Measurements from ENCODE around the gene TRIM38.
"Not testable (repeated sequence)": the region's sequence is repeated elsewhere in the genome, so short reads cannot be mapped to it uniquely, and the experiment has no call there.

The TRIM38 gene

DNA sequence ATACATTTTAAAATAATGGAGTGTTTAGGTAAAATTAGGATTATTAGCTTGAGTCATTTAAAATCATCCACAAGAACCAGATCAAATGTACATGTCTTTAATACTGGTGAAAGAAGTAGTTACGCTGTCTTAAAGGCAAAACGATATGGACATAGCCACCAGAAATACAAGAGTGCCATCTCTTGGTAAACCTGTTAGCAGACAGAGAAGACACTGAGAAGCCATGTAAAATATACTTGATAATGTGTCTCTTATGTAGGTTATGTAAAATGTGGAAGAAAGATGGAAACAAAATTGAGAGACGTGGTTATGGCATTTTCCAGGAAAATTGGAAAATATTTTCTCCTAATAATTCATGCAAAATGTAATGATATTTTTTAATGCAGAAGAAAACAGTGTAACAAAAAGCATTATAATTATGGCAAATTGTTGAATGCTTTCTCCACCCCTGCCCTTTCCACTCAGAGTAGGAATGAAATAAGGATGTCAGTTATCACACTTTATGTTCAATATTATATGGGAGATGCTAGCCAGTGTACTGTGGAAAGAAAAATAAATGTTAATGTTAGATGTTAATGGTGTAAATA lies 19.9 kb upstream of the TRIM38 start:
- no peak overlapping the region for H3K4me3 ChIP-seq (ENCODE audit: low read depth, low read length, poor library complexity, severe bottlenecking)
- no peaks in the 10 kb centered on the region for H3K9me3 ChIP-seq (ENCODE audit: low read length)
- TF ChIP-seq CTCF (IDR thresholded peaks at IDR 0.05; ENCODE audit: low read length) (peak; percentile 85), EZH2 (IDR thresholded peaks at IDR 0.05; ENCODE audit: borderline replicate concordance, low read length) (no peak)
- H3K4me1 ChIP-seq (ENCODE audit: insufficient read depth, low read length, severe bottlenecking) = no peaks in the 10 kb centered on the region
- H3K79me2 ChIP-seq (ENCODE audit: insufficient read depth, low read length) = no peaks in the 10 kb centered on the region
- no peaks in the 10 kb centered on the region for H4K20me1 ChIP-seq (ENCODE audit: insufficient read depth, low read length)
- H3F3A ChIP-seq (ENCODE audit: insufficient read depth, low read length) = no peaks in the 10 kb centered on the region
- H3K4me2 ChIP-seq (ENCODE audit: low read length) = no peak overlapping the region
- no peak overlapping the region for H3K27ac ChIP-seq (ENCODE audit: low read depth, low read length, poor library complexity, severe bottlenecking)
- no peaks in the 10 kb centered on the region for H3K36me3 ChIP-seq (ENCODE audit: insufficient read depth, low read length)
- H2AFZ ChIP-seq (ENCODE audit: low read length) = no peak overlapping the region
- H3K27me3 ChIP-seq (ENCODE audit: insufficient read depth, low read length) = no peaks in the 10 kb centered on the region; the same call in 1 of the 2 replicates
- H3K9me2 ChIP-seq (ENCODE audit: low read depth, low read length) = no peaks in the 10 kb centered on the region
- H3K9ac ChIP-seq (ENCODE audit: low read length) = no peak overlapping the region

GRCh38 chr6:25943887-25944286 lies 18.7 kb upstream of the TRIM38 start:
- no peak overlapping the region for H2AFZ ChIP-seq (ENCODE audit: low read length)
- no peaks in the 10 kb centered on the region for H3K9me3 ChIP-seq (ENCODE audit: low read length)
- H4K20me1 ChIP-seq (ENCODE audit: insufficient read depth, low read length) = no peaks in the 10 kb centered on the region
- H3K4me3 ChIP-seq (ENCODE audit: low read depth, low read length, poor library complexity, severe bottlenecking) = no peak overlapping the region
- no peak overlapping the region for H3K9ac ChIP-seq (ENCODE audit: low read length)
- no peaks in the 10 kb centered on the region for H3K4me1 ChIP-seq (ENCODE audit: insufficient read depth, low read length, severe bottlenecking)
- H3K27me3 ChIP-seq (ENCODE audit: insufficient read depth, low read length) = no peaks in the 10 kb centered on the region; the same call in 1 of the 2 replicates
- no peak overlapping the region for H3K4me2 ChIP-seq (ENCODE audit: low read length)
- H3F3A ChIP-seq (ENCODE audit: insufficient read depth, low read length) = no peaks in the 10 kb centered on the region
- H3K36me3 ChIP-seq (ENCODE audit: insufficient read depth, low read length) = no peaks in the 10 kb centered on the region
- H3K79me2 ChIP-seq (ENCODE audit: insufficient read depth, low read length) = no peaks in the 10 kb centered on the region
- no peak for TF ChIP-seq CTCF (IDR thresholded peaks at IDR 0.05; ENCODE audit: low read length)
- TF ChIP-seq EZH2 (IDR thresholded peaks at IDR 0.05; ENCODE audit: borderline replicate concordance, low read length) = no peak
- no peaks in the 10 kb centered on the region for H3K9me2 ChIP-seq (ENCODE audit: low read depth, low read length)
- H3K27ac ChIP-seq (ENCODE audit: low read depth, low read length, poor library complexity, severe bottlenecking) = no peak overlapping the region

- Histone ChIP-seq H3K9ac (ENCODE audit: low read length) (no peak overlapping the region), H3K27me3 (ENCODE audit: insufficient read depth, low read length) (no peaks in the 10 kb centered on the region; the same call in 1 of the 2 replicates), H3K79me2 (ENCODE audit: insufficient read depth, low read length) (no peaks in the 10 kb centered on the region), H3K4me1 (ENCODE audit: insufficient read depth, low read length, severe bottlenecking) (no peaks in the 10 kb centered on the region), H3K9me2 (ENCODE audit: low read depth, low read length) (no peaks in the 10 kb centered on the region), H3K36me3 (ENCODE audit: insufficient read depth, low read length) (no peaks in the 10 kb centered on the region), H3K9me3 (ENCODE audit: low read length) (no peaks in the 10 kb centered on the region), H2AFZ (ENCODE audit: low read length) (no peak overlapping the region), H3K27ac (ENCODE audit: low read depth, low read length, poor library complexity, severe bottlenecking) (no peak overlapping the region), H3K4me3 (ENCODE audit: low read depth, low read length, poor library complexity, severe bottlenecking) (no peak overlapping the region), H4K20me1 (ENCODE audit: insufficient read depth, low read length) (no peaks in the 10 kb centered on the region), H3K4me2 (ENCODE audit: low read length) (no peak overlapping the region), H3F3A (ENCODE audit: insufficient read depth, low read length) (no peaks in the 10 kb centered on the region)
- TF ChIP-seq EZH2 (IDR thresholded peaks at IDR 0.05; ENCODE audit: borderline replicate concordance, low read length) (no peak), CTCF (IDR thresholded peaks at IDR 0.05; ENCODE audit: low read length) (no peak)
These were observed 17.7 kb upstream of the TRIM38 start for GRCh38 chr6:25944688-25945574.

DNA sequence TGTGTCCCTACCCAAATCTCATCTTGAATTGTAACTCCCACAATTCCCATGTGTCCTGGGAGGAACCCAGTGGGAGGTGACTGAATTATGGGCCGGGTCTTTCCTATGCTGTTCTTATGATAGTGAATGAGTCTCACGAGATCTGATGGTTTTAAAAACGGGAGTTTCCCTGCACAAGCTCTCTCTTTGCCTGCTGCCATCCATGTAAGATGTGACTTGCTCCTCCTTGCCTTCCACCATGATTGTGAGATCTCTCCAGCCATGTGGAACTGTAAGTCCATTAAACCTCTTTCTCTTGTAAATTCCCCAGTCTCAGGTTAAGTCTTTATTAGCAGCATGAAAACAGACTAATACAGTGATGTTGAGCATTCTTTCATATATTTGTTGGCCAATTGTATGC lies 16.9 kb upstream of the TRIM38 start:
- H3K4me1 ChIP-seq (ENCODE audit: insufficient read depth, low read length, severe bottlenecking); H2AFZ ChIP-seq (ENCODE audit: low read length); H3K9me3 ChIP-seq (ENCODE audit: low read length); H3K36me3 ChIP-seq (ENCODE audit: insufficient read depth, low read length); H3K9me2 ChIP-seq (ENCODE audit: low read depth, low read length); H4K20me1 ChIP-seq (ENCODE audit: insufficient read depth, low read length); H3K27me3 ChIP-seq (ENCODE audit: insufficient read depth, low read length); H3F3A ChIP-seq (ENCODE audit: insufficient read depth, low read length); H3K27ac ChIP-seq (ENCODE audit: low read depth, low read length, poor library complexity, severe bottlenecking); H3K79me2 ChIP-seq (ENCODE audit: insufficient read depth, low read length); H3K9ac ChIP-seq (ENCODE audit: low read length); H3K4me3 ChIP-seq (ENCODE audit: low read depth, low read length, poor library complexity, severe bottlenecking); H3K4me2 ChIP-seq (ENCODE audit: low read length): not testable (repeated sequence)
